GM06990 (cell line): ENCODE data around the gene EPB41L4A.

ENCODE experiments used
- DNase-seq: peaks from one replicate; pipeline ENCODE4 v3.0.0-alpha.2; 2011; ENCODE audit not compliant: insufficient read length; ENCODE audit errors: extremely low read depth
- H3K27me3 ChIP-seq: replicated peaks from 2 replicates; pipeline ENCODE4 v1.6.0; 2011; ENCODE audit warnings: low read length; ENCODE audit not compliant: control insufficient read depth, insufficient read depth
- H3K36me3 ChIP-seq: 2 replicates; pipeline ENCODE4 v1.5.1; 2011; ENCODE audit warnings: low read length; ENCODE audit not compliant: control insufficient read depth, insufficient read depth
- H3K4me3 ChIP-seq: replicated peaks from 2 replicates; pipeline ENCODE4 v1.5.1; 2011; ENCODE audit warnings: low read depth, mild to moderate bottlenecking, control low read depth, low read length
- TF ChIP-seq, protein P1 (sequence below): IDR thresholded peaks from 2 replicates; pipeline ENCODE4 v1.5.1; 2011; ENCODE audit warnings: low read length, control low read depth, mild to moderate bottlenecking, inconsistent platforms; ENCODE audit not compliant: insufficient read depth, poor library complexity, severe bottlenecking

The EPB41L4A gene

GRCh38 chr5:112234000-112234399 lies 185.1 kb downstream of the EPB41L4A start:
- no peak for DNase-seq
- Histone ChIP-seq H3K36me3 (no peaks in the 10 kb centered on the region), H3K27me3 (no peaks in the 10 kb centered on the region), H3K4me3 (no peak overlapping the region)
- TF ChIP-seq, protein P1, sequence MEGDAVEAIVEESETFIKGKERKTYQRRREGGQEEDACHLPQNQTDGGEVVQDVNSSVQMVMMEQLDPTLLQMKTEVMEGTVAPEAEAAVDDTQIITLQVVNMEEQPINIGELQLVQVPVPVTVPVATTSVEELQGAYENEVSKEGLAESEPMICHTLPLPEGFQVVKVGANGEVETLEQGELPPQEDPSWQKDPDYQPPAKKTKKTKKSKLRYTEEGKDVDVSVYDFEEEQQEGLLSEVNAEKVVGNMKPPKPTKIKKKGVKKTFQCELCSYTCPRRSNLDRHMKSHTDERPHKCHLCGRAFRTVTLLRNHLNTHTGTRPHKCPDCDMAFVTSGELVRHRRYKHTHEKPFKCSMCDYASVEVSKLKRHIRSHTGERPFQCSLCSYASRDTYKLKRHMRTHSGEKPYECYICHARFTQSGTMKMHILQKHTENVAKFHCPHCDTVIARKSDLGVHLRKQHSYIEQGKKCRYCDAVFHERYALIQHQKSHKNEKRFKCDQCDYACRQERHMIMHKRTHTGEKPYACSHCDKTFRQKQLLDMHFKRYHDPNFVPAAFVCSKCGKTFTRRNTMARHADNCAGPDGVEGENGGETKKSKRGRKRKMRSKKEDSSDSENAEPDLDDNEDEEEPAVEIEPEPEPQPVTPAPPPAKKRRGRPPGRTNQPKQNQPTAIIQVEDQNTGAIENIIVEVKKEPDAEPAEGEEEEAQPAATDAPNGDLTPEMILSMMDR: no peak

DNA sequence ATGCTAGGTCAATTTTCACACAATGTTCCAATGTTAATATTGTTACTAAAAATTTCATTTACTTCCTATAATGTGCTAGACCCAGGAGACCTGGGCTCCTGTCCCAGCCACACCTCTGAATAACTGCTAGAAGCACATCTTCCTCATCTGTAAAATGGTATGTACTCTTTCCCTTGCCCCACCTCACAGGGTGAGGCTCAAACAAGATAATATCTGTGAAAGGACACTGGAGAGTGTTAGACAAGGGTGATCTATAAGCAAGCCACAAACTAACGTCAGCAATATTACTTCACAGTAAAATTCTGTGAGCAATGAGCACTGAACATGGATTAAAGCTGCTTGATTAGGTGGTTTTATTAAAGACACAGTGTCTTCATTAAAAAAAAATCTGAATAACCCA lies 186.4 kb downstream of the EPB41L4A start:
- TF ChIP-seq, protein P1: no peak
- H3K36me3 ChIP-seq: no peaks in the 10 kb centered on the region
- H3K27me3 ChIP-seq: no peaks in the 10 kb centered on the region
- H3K4me3 ChIP-seq: no peak overlapping the region
- DNase-seq: no peak

- Histone ChIP-seq H3K4me3 (no peak overlapping the region), H3K27me3 (no peaks in the 10 kb centered on the region), H3K36me3 (no peaks in the 10 kb centered on the region)
- TF ChIP-seq, protein P1: no peak
- DNase-seq: no peak
Measured at GRCh38 chr5:112230606-112231005, 188.5 kb downstream of the EPB41L4A start.

DNA sequence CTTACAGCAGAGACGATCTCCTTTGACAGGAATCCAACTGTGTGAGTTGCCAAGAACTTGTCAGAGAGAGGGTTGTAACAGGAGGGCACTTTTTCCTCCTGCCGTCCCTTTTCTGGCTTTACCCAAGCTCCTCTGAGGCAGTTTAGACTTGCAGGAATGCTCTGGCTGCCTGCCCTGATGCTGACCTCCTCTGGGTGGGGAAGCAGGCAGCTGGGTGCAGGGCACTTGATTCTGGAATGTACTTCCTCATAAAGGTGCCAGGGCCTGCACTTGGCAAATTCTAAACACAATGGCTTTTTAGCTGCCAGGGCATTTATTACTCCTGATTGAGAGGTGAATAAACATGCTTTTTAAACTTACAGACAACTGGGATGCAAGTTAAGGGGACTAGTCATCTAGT lies 190.4 kb downstream of the EPB41L4A start:
- Histone ChIP-seq H3K4me3 (no peak overlapping the region), H3K36me3 (no peaks in the 10 kb centered on the region)
- DNase-seq: no peak

GRCh38 chr5:112227911-112228631 lies 191.0 kb downstream of the EPB41L4A start:
- no peak for DNase-seq
- Histone ChIP-seq H3K4me3 (no peak overlapping the region), H3K36me3 (no peaks in the 10 kb centered on the region), H3K27me3 (no peaks in the 10 kb centered on the region)
- TF ChIP-seq, protein P1: no peak

More for the DNA sequence above, 190.4 kb downstream of the EPB41L4A start:
- TF ChIP-seq, protein P1: no peak
- no peaks in the 10 kb centered on the region for H3K27me3 ChIP-seq
